Caco-2 (cell line): Measurements from ENCODE around the gene TNFRSF6B. TPM values are rescaled to one million over a fixed set of nuclear protein-coding genes. Genes with fewer than 3 reads are reported as not detected.

ENCODE experiments used
- BruUV-seq: library from RNA; stranded (reverse); fragments of 400-500 nt; replicated peaks from 2 replicates; lab custom pipeline; 2021; lab: Mats Ljungman, UMichigan
- CTCF ChIA-PET: fragments of 300-600 bp; sonication (Branson Sonifier 250); formaldehyde crosslinking; loops from one replicate; lab custom pipeline; 2022; ENCODE audit warnings: antibody characterized with exemption; lab: Charles Lee
- POLR2A ChIA-PET: fragments of 300-600 bp; sonication (Branson Sonifier 250); formaldehyde crosslinking; loops from one replicate; lab custom pipeline; 2022; ENCODE audit warnings: antibody characterized with exemption; lab: Charles Lee
- DNase-seq, 2 experiments: peaks; one replicate each; pipeline versions ENCODE4 v3.0.0 to v3.0.0-alpha.2; 2020 to 2022
- H3K27me3 ChIP-seq: replicated peaks from 2 replicates; pipeline ENCODE4 v1.6.0; 2011; ENCODE audit warnings: low read length; ENCODE audit not compliant: control insufficient read depth, insufficient read depth
- H3K36me3 ChIP-seq: 2 replicates; pipeline ENCODE4 v1.5.1; 2011; ENCODE audit warnings: low read length; ENCODE audit not compliant: control insufficient read depth, insufficient read depth
- H3K4me1 ChIP-seq: fragments of 250-450 bp; sonication (Bioruptor Pico); 2 replicates; pipeline ENCODE4 v1.5.1; 2020; ENCODE audit warnings: mild to moderate bottlenecking
- H3K4me3 ChIP-seq: 2 replicates; pipeline ENCODE4 v1.5.1; 2011; ENCODE audit warnings: low read depth, mild to moderate bottlenecking, control low read depth, low read length
- H3K9me3 ChIP-seq: fragments of 250-450 bp; sonication (Bioruptor Pico); 2 replicates; pipeline ENCODE4 v1.5.1; 2020; ENCODE audit warnings: mild to moderate bottlenecking, moderate library complexity
- H3K27ac Mint-ChIP-seq: one replicate; pipeline ENCODE4 v1.8.0; 2022; ENCODE audit warnings: mixed read lengths; ENCODE audit not compliant: unreplicated experiment
- H3K27me3 Mint-ChIP-seq: one replicate; pipeline ENCODE4 v1.8.0; 2022; ENCODE audit warnings: mixed read lengths; ENCODE audit not compliant: insufficient read depth, unreplicated experiment
- H3K36me3 Mint-ChIP-seq: one replicate; pipeline ENCODE4 v1.8.0; 2022; ENCODE audit warnings: mild to moderate bottlenecking, mixed read lengths; ENCODE audit not compliant: insufficient read depth, unreplicated experiment
- H3K4me1 Mint-ChIP-seq: one replicate; pipeline ENCODE4 v1.8.0; 2022; ENCODE audit warnings: low read depth, mixed read lengths; ENCODE audit not compliant: unreplicated experiment
- H3K4me3 Mint-ChIP-seq: one replicate; pipeline ENCODE4 v1.8.0; 2022; ENCODE audit warnings: mild to moderate bottlenecking, moderate library complexity, mixed read lengths; ENCODE audit not compliant: unreplicated experiment
- H3K9me3 Mint-ChIP-seq: one replicate; pipeline ENCODE4 v1.8.0; 2022; ENCODE audit warnings: mixed read lengths; ENCODE audit not compliant: unreplicated experiment
- CTCF ChIP-seq, 2 experiments: fragments of 200-600 bp in 1 of 2; IDR thresholded peaks; 1 replicate in 1 of 2; 2 replicates in 1 of 2; pipeline versions ENCODE4 v1.5.1 to v1.8.0; 2011 to 2022; ENCODE audit warnings: antibody characterized with exemption in 1 of 2, control low read depth in 1 of 2, inconsistent platforms in 1 of 2, low read depth in 1 of 2, low read length in 1 of 2, mild to moderate bottlenecking in 1 of 2, moderate library complexity in 1 of 2; ENCODE audit not compliant: insufficient read depth in 1 of 2, severe bottlenecking in 1 of 2, unreplicated experiment in 1 of 2
- intact Hi-C: fragments of 100-400 bp; cut with micrococcal nuclease; formaldehyde crosslinking; loops from one replicate; pipeline ENCODE4 v1.10.0; 2022; ENCODE audit not compliant: unreplicated experiment
- total RNA-seq: library from RNA; stranded (reverse); gene quantifications from 2 replicates; pipeline ENCODE4 v1.2.3, GENCODE V29; 2022

TNFRSF6B gene
- total RNA-seq, 1 experiment from 2014 or later: not detected

GRCh38 chr20:63657260-63657936 is 39.1 kb upstream of the TNFRSF6B start:
- no peaks in the 10 kb centered on the region for H3K27me3 Mint-ChIP-seq
- H3K4me1 Mint-ChIP-seq: peaks cover 15% of the 10 kb centered on the region
- no TSS peak for BruUV-seq
- peak overlapping the region; percentile 86 for H3K4me3 Mint-ChIP-seq
- peaks cover 10% of the 10 kb centered on the region for H3K4me1 ChIP-seq
- intact Hi-C loops: no loop called here
- H3K9me3 Mint-ChIP-seq: no peaks in the 10 kb centered on the region
- CTCF ChIA-PET: interaction anchor here (0.8 to 2.1 kb wide), 4 partner anchors 9 to 323 kb away, joined by 3 to 29 read pairs (median 4); no protein-coding TSS in a partner anchor
- no peaks in the 10 kb centered on the region for H3K9me3 ChIP-seq
- no peak for DNase-seq
- peaks cover 21% of the 10 kb centered on the region for H3K36me3 Mint-ChIP-seq
- no peak for TF ChIP-seq CTCF (IDR thresholded peaks at IDR 0.05; ENCODE audit: insufficient read depth in 1 of 2, low read depth in 1 of 2, low read length in 1 of 2, severe bottlenecking in 1 of 2, unreplicated experiment in 1 of 2)
- POLR2A ChIA-PET: interaction anchor here (1.0 to 1.6 kb wide), 3 partner anchors 15 to 208 kb away, joined by 3 to 16 read pairs (median 12); partner anchors contain the start of gene TPD52L2
- no peaks in the 10 kb centered on the region for H3K27me3 ChIP-seq
- H3K4me3 ChIP-seq: no peak overlapping the region
- peak overlapping the region; percentile 77 for H3K27ac Mint-ChIP-seq
- H3K36me3 ChIP-seq: no peaks in the 10 kb centered on the region; the same call in 1 of the 2 replicates

GRCh38 chr20:63657937-63658748 is 38.3 kb upstream of the TNFRSF6B start, which contains the start of gene RTEL1:
Gene RTEL1, plus strand, starts transcription at chr20:63658312. Its CDS starts 1,091 bp downstream, at chr20:63659403.
- Mint-ChIP-seq H3K4me1 (peaks cover 15% of the 10 kb centered on the region), H3K4me3 (peak within 1 kb of the TSS; percentile 86), H3K9me3 (no peaks in the 10 kb centered on the region), H3K27me3 (no peaks in the 10 kb centered on the region), H3K27ac (peak within 1 kb of the TSS; percentile 77), H3K36me3 (peaks cover 21% of the 10 kb centered on the region)
- H3K4me3 ChIP-seq: peak within 1 kb of the TSS; percentile 82
- intact Hi-C loops: loop anchor here (2.0 kb wide), 1 partner anchor 31 kb away; the partner anchor contains the start of gene GMEB2
- POLR2A ChIA-PET: interaction anchor here (0.6 to 1.6 kb wide), 9 partner anchors 16 to 207 kb away, joined by 3 to 16 read pairs (median 4); partner anchors contain the start of genes ARFRP1, GMEB2, HELZ2 and PPDPF
- CTCF ChIA-PET: interaction anchor here (0.6 to 2.1 kb wide), 10 partner anchors 10 to 380 kb away, joined by 3 to 29 read pairs (median 4); partner anchors contain the start of gene GMEB2
- no peak for TF ChIP-seq CTCF (IDR thresholded peaks at IDR 0.05; ENCODE audit: insufficient read depth in 1 of 2, low read depth in 1 of 2, low read length in 1 of 2, severe bottlenecking in 1 of 2, unreplicated experiment in 1 of 2)
- no peaks in the 10 kb centered on the region; the same call in 1 of the 2 replicates for H3K36me3 ChIP-seq
- H3K4me1 ChIP-seq: peaks cover 10% of the 10 kb centered on the region
- H3K9me3 ChIP-seq: no peaks in the 10 kb centered on the region
- DNase-seq: peak; percentile 96 to 99
- no peaks in the 10 kb centered on the region for H3K27me3 ChIP-seq
- BruUV-seq: no TSS peak
